ENCODE data around the gene MB21D2. TPM values are rescaled to one million over a fixed set of nuclear protein-coding genes. Genes with fewer than 3 reads are reported as not detected.
A peak's percentile ranks its signal among the peaks of the same experiment; 100 is the strongest.

The MB21D2 gene
- total RNA-seq, 1 donor from 2014 or later, result 42.5 TPM

- H3K27ac Mint-ChIP-seq (ENCODE audit: unreplicated experiment), result peak overlapping the region; percentile 93
These were observed 50.0 kb downstream of the MB21D2 start for GRCh38 chr3:192867645-192868044.

GRCh38 chr3:192866804-192867203 is 50.9 kb downstream of the MB21D2 start:
- no peak for TF ChIP-seq CTCF (IDR thresholded peaks at IDR 0.05; ENCODE audit: partially characterized antibody, unreplicated experiment)
- H3K27me3 Mint-ChIP-seq (ENCODE audit: unreplicated experiment), result peaks cover 13% of the 10 kb centered on the region
- H3K27ac Mint-ChIP-seq (ENCODE audit: unreplicated experiment), result peak overlapping the region; percentile 93
- H3K4me1 Mint-ChIP-seq (ENCODE audit: low read depth, unreplicated experiment), result peaks cover 60% of the 10 kb centered on the region
- H3K9me3 Mint-ChIP-seq (ENCODE audit: unreplicated experiment), result peaks cover 3% of the 10 kb centered on the region
- no peak for DNase-seq
- H3K36me3 Mint-ChIP-seq (ENCODE audit: unreplicated experiment), result no peaks in the 10 kb centered on the region
- H3K4me3 Mint-ChIP-seq (ENCODE audit: unreplicated experiment), result peak overlapping the region; percentile 74

More at GRCh38 chr3:192867645-192868044, 50.0 kb downstream of the MB21D2 start:
- Mint-ChIP-seq H3K36me3 (ENCODE audit: unreplicated experiment) (no peaks in the 10 kb centered on the region), H3K27me3 (ENCODE audit: unreplicated experiment) (peaks cover 12% of the 10 kb centered on the region), H3K9me3 (ENCODE audit: unreplicated experiment) (peaks cover 3% of the 10 kb centered on the region), H3K4me3 (ENCODE audit: unreplicated experiment) (no peak overlapping the region), H3K4me1 (ENCODE audit: low read depth, unreplicated experiment) (peaks cover 58% of the 10 kb centered on the region)
- TF ChIP-seq CTCF (IDR thresholded peaks at IDR 0.05; ENCODE audit: partially characterized antibody, unreplicated experiment), result no peak
- no peak for DNase-seq

DNA sequence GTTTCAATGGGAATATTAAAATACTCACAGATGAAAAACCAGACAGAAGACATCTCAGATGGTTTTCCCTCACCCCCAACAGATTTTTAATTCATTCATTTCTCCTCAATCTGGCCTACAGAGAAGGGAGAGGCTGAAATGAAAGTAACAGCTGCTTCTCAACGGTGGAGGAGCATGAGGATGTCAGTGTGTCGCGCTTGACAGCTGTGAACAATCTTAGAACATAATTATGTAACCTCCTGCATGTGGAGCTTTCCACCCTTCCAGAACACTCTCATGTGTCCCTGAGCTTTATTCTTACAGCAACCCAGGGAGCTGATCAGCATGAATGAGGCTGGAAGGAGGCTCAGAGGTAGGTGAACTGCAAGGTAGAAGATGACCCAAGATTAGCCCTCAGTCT is 52.7 kb downstream of the MB21D2 start:
- Mint-ChIP-seq H3K36me3 (ENCODE audit: unreplicated experiment) (no peaks in the 10 kb centered on the region), H3K27ac (ENCODE audit: unreplicated experiment) (peak overlapping the region; percentile 87), H3K27me3 (ENCODE audit: unreplicated experiment) (peaks cover 14% of the 10 kb centered on the region), H3K4me1 (ENCODE audit: low read depth, unreplicated experiment) (peaks cover 58% of the 10 kb centered on the region), H3K9me3 (ENCODE audit: unreplicated experiment) (peaks cover 5% of the 10 kb centered on the region), H3K4me3 (ENCODE audit: unreplicated experiment) (peak overlapping the region; percentile 61)
- no peak for TF ChIP-seq CTCF (IDR thresholded peaks at IDR 0.05; ENCODE audit: partially characterized antibody, unreplicated experiment)
- no peak for DNase-seq

GRCh38 chr3:192863091-192863420 is 54.6 kb downstream of the MB21D2 start:
- Mint-ChIP-seq H3K4me3 (ENCODE audit: unreplicated experiment) (no peak overlapping the region), H3K4me1 (ENCODE audit: low read depth, unreplicated experiment) (peaks cover 63% of the 10 kb centered on the region), H3K36me3 (ENCODE audit: unreplicated experiment) (no peaks in the 10 kb centered on the region), H3K27me3 (ENCODE audit: unreplicated experiment) (peaks cover 14% of the 10 kb centered on the region), H3K27ac (ENCODE audit: unreplicated experiment) (no peak overlapping the region), H3K9me3 (ENCODE audit: unreplicated experiment) (peaks cover 5% of the 10 kb centered on the region)
- no peak for DNase-seq
- TF ChIP-seq CTCF (IDR thresholded peaks at IDR 0.05; ENCODE audit: partially characterized antibody, unreplicated experiment), result no peak

DNA sequence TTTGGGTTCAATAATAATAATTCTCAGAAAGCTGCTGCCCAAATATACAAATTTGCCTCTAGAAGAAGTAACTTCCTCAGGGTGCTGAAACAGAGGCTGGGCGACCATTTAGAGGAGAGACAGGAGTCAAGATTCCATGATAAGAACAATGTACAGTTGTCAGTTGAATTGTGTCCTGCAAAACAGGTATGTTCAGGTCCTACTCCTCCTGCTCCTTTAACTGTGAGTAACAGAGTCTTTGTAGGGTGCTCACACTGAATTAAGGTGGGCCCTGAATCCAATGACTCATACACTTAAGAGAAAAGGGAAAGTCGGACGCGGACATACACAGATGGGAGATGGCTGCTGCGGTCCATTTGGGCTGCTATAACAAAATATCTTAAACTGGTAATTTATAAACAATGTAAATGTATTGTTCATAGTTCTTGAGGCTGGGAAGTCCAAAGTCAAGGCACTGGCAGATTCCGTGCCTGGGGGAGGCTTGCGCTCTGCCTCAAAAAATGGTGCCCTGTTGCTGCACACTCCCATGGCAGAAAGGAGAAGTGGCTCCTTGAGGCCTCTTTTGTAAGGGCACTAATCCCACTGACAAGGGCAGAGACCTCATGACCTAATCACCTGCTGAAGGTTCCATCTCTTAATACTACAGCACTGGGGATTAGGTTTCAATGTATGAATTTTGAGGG is 55.1 kb downstream of the MB21D2 start:
- DNase-seq, result no peak
- no peak overlapping the region for H3K4me3 Mint-ChIP-seq (ENCODE audit: unreplicated experiment)
- H3K27me3 Mint-ChIP-seq (ENCODE audit: unreplicated experiment), result peaks cover 14% of the 10 kb centered on the region
- no peaks in the 10 kb centered on the region for H3K36me3 Mint-ChIP-seq (ENCODE audit: unreplicated experiment)
- no peak for TF ChIP-seq CTCF (IDR thresholded peaks at IDR 0.05; ENCODE audit: partially characterized antibody, unreplicated experiment)
- H3K4me1 Mint-ChIP-seq (ENCODE audit: low read depth, unreplicated experiment), result peaks cover 60% of the 10 kb centered on the region
- peaks cover 5% of the 10 kb centered on the region for H3K9me3 Mint-ChIP-seq (ENCODE audit: unreplicated experiment)
- H3K27ac Mint-ChIP-seq (ENCODE audit: unreplicated experiment), result no peak overlapping the region
